DMS53 treated with DMSO at 0.1 percent for 48 hours (cell line): ENCODE data around the gene UBAP2L.
A peak's percentile ranks its signal among the peaks of the same experiment; 100 is the strongest.
"Not testable (repeated sequence)": the region's sequence is repeated elsewhere in the genome, so short reads cannot be mapped to it uniquely, and the experiment has no call there.

Experiments used
- DNase-seq: peaks from one replicate; lab custom pipeline; 2025; ENCODE audit not compliant: unreplicated experiment; lab: John Stamatoyannopoulos, UW

UBAP2L gene

GRCh38 chr1:154241703-154242351 is 21.1 kb downstream of the UBAP2L start:
- DNase-seq: no peak

- no peak for DNase-seq
These were observed 32.9 kb downstream of the UBAP2L start for GRCh38 chr1:154253671-154254070.

GRCh38 chr1:154256686-154257085 is 35.9 kb downstream of the UBAP2L start:
- DNase-seq: no peak

GRCh38 chr1:154258784-154259183 is 38.0 kb downstream of the UBAP2L start:
- no peak for DNase-seq

GRCh38 chr1:154260127-154260526 is 39.4 kb downstream of the UBAP2L start:
- no peak for DNase-seq

GRCh38 chr1:154263465-154264332 is 42.9 kb downstream of the UBAP2L start:
- DNase-seq: no peak

- DNase-seq: no peak
These were observed 43.7 kb downstream of the UBAP2L start for GRCh38 chr1:154264454-154264853.

GRCh38 chr1:154265586-154265985 is 44.8 kb downstream of the UBAP2L start:
- DNase-seq: no peak

GRCh38 chr1:154270833-154271232 is 50.1 kb downstream of the UBAP2L start:
- no peak for DNase-seq

- peak; percentile 79 for DNase-seq
These were observed 51.7 kb downstream of the UBAP2L start, which contains the start of gene HAX1 for GRCh38 chr1:154272217-154272998. Gene HAX1, plus strand, starts transcription at chr1:154272629. Its CDS starts 95 bp downstream, at chr1:154272724.

GRCh38 chr1:154272999-154273563 is 52.3 kb downstream of the UBAP2L start:
- no peak for DNase-seq

- DNase-seq: no peak
These were observed 56.0 kb downstream of the UBAP2L start for GRCh38 chr1:154276797-154277196.

- DNase-seq: not testable (repeated sequence)
These were observed 66.8 kb downstream of the UBAP2L start for GRCh38 chr1:154287591-154287990.

GRCh38 chr1:154288661-154289060 is 67.9 kb downstream of the UBAP2L start:
- DNase-seq: no peak

GRCh38 chr1:154290921-154291320 is 70.2 kb downstream of the UBAP2L start:
- no peak for DNase-seq

GRCh38 chr1:154295408-154296235 is 74.9 kb downstream of the UBAP2L start:
- peak; percentile 3 for DNase-seq

- DNase-seq: no peak
These were observed 80.8 kb downstream of the UBAP2L start for GRCh38 chr1:154301582-154301981.

GRCh38 chr1:154304664-154305337 is 84.0 kb downstream of the UBAP2L start:
- no peak for DNase-seq

- DNase-seq: no peak
These were observed 85.4 kb downstream of the UBAP2L start for GRCh38 chr1:154306151-154306550.
